ENCODE measurements around the gene NCF4.

GRCh38 chr22:36902143-36902926, 41.5 kb downstream of the NCF4 start:
- TF ChIP-seq CTCF (IDR thresholded peaks at IDR 0.05): no peak
- TF ChIP-seq ZFX (IDR thresholded peaks at IDR 0.05; ENCODE audit: borderline replicate concordance): no peak

Data from 22Rv1 (cell line).